GM12891 (cell line): ENCODE data around the gene MSGN1.

Experiments
- POLR2A ChIP-seq: IDR thresholded peaks from 2 replicates; pipeline ENCODE4 v1.6.1; 2011; ENCODE audit warnings: low read depth, low read length, control low read depth
- POLR2AphosphoS5 ChIP-seq: IDR thresholded peaks from 2 replicates; pipeline ENCODE4 v1.6.1; 2011; ENCODE audit warnings: low read depth, low read length, control low read depth
- POU2F2 ChIP-seq: IDR thresholded peaks from 2 replicates; pipeline ENCODE4 v1.6.1; 2011; ENCODE audit warnings: low read depth, mild to moderate bottlenecking, control low read depth, low read length, moderate library complexity

- TF ChIP-seq POU2F2 (no peak), POLR2A (no peak), POLR2AphosphoS5 (no peak)
Observed at GRCh38 chr2:17857021-17857420, 40.8 kb downstream of the MSGN1 start.
